Measurements from ENCODE around the gene OPTC. TPM values are rescaled to one million over a fixed set of nuclear protein-coding genes. Genes with fewer than 3 reads are reported as not detected.
"Not testable (repeated sequence)": the region's sequence is repeated elsewhere in the genome, so short reads cannot be mapped to it uniquely, and the experiment has no call there.

Gene OPTC
- total RNA-seq (not detected), polyA plus RNA-seq (under 1 TPM in 1 of 3 donors, not detected in 2; 0.07 TPM)
- long read RNA-seq, donor 1 = 0 reads
- long read RNA-seq, donor 2 = 0 reads
- long read RNA-seq, donor 3 = 0 reads
- long read RNA-seq, donor 4 = 0 reads
- long read RNA-seq, donor 5 = 0 reads
- long read RNA-seq, donor 6 = 0 reads
- long read RNA-seq, donor 7 = 0 reads
- long read RNA-seq, donor 8 = 0 reads
- long read RNA-seq, donor 9 = 0 reads
- long read RNA-seq, donor 10 = 0 reads

GRCh38 chr1:203493901-203494300, at the start of gene OPTC:
OPTC (plus strand) TSS chr1:203494153; CDS start chr1:203496006, 1,853 bp downstream.
- Histone ChIP-seq H3K27ac (no peak within 1 kb of the TSS), H3K27me3 (no peaks in the 10 kb centered on the region), H3K4me3 (no peak within 1 kb of the TSS), H3K36me3 (replicated peaks in 1 of 2) (no peaks in the 10 kb centered on the region), H3K9me3 (replicated peaks in 1 of 3) (no peaks in the 10 kb centered on the region), H3K4me1 (replicated peaks in 1 of 2) (no peaks in the 10 kb centered on the region)
- no peak for DNase-seq
- WGBS, 4 donors = 83 to 94% (median 89%) methylated on average over 5 of the region's 5 CpGs
- TF ChIP-seq POLR2A (IDR thresholded peaks at IDR 0.05) = no peak
- TF ChIP-seq CTCF (IDR thresholded peaks at IDR 0.05) = no peak
- intact Hi-C loops (cut with DNase I) = no loop called here

- intact Hi-C loops (cut with DNase I) = loop anchor here (5.0 to 10.0 kb wide), 2 partner anchors 102 to 169 kb away; no protein-coding TSS in a partner anchor
- 86 to 93% (median 90%) methylated on average over 1 of the region's 1 CpG for WGBS, 4 donors
- DNase-seq = no peak
- Histone ChIP-seq H3K27ac (no peak overlapping the region), H3K4me3 (no peak overlapping the region), H3K27me3 (no peaks in the 10 kb centered on the region), H3K9me3 (replicated peaks in 1 of 3) (no peaks in the 10 kb centered on the region), H3K4me1 (replicated peaks in 1 of 2) (peaks cover 0 to 14% of the 10 kb centered on the region in 2 donors), H3K36me3 (replicated peaks in 1 of 2) (no peaks in the 10 kb centered on the region)
- TF ChIP-seq CTCF (IDR thresholded peaks at IDR 0.05) (no peak), POLR2A (IDR thresholded peaks at IDR 0.05) (no peak)
Observed at GRCh38 chr1:203444171-203444576, 49.8 kb upstream of the OPTC start.

- H3K4me3 ChIP-seq = no peak overlapping the region
- TF ChIP-seq CTCF (IDR thresholded peaks at IDR 0.05) (no peak), POLR2A (IDR thresholded peaks at IDR 0.05) (no peak)
- peaks cover 0 to 5% of the 10 kb centered on the region in 2 donors for H3K4me1 ChIP-seq (replicated peaks in 1 of 2)
- no peaks in the 10 kb centered on the region for H3K36me3 ChIP-seq (replicated peaks in 1 of 2)
- H3K9me3 ChIP-seq (replicated peaks in 1 of 3) = no peaks in the 10 kb centered on the region
- H3K27ac ChIP-seq = no peak overlapping the region
- DNase-seq = no peak
- intact Hi-C loops (cut with DNase I) = loop anchor here in 1 of 2 donors (10.0 kb wide), 1 partner anchor 172 kb away; no protein-coding TSS in a partner anchor
- no peaks in the 10 kb centered on the region for H3K27me3 ChIP-seq
- WGBS, 4 donors = 73 to 80% (median 74%) methylated on average over 2 of the region's 2 CpGs
Observed at GRCh38 chr1:203447151-203447550, 46.8 kb upstream of the OPTC start.

- H3K36me3 ChIP-seq (replicated peaks in 1 of 2); H3K27me3 ChIP-seq; H3K4me1 ChIP-seq (replicated peaks in 1 of 2); H3K9me3 ChIP-seq (replicated peaks in 1 of 3); DNase-seq; H3K4me3 ChIP-seq: not testable (repeated sequence)
- intact Hi-C loops (cut with DNase I) = loop anchor here in 1 of 2 donors (10.0 kb wide), 1 partner anchor 173 kb away; no protein-coding TSS in a partner anchor
- peak overlapping the region in 1 of 5 donors; percentile 65 for H3K27ac ChIP-seq
- 86 to 100% (median 94%) methylated on average over 1 of the region's 1 CpG for WGBS, 4 donors
Observed at GRCh38 chr1:203447598-203447997, 46.4 kb upstream of the OPTC start.
